HEK293T (cell line): ENCODE data around the gene STK40.
A peak's percentile ranks its signal among the peaks of the same experiment; 100 is the strongest.

Experiments
- CTCF ChIA-PET: fragments of 350-600 bp; formaldehyde crosslinking; extraction: SDS; loops from one replicate; lab custom pipeline; 2021; ENCODE audit warnings: antibody characterized with exemption, inconsistent platforms; lab: Yijun Ruan, JAX
- POLR2A ChIA-PET: fragments of 350-600 bp; formaldehyde crosslinking; extraction: SDS; loops from one replicate; lab custom pipeline; 2020; ENCODE audit warnings: antibody characterized with exemption, inconsistent platforms; lab: Yijun Ruan, JAX
- DNase-seq: peaks from one replicate; pipeline ENCODE4 v3.0.0; 2012; ENCODE audit warnings: mixed read lengths; ENCODE audit errors: extremely low spot score
- ARNT ChIP-seq: fragments of 450-650 bp; IDR thresholded peaks from 2 replicates; pipeline ENCODE4 v1.6.1; 2017; ENCODE audit warnings: mild to moderate bottlenecking
- BHLHE40 ChIP-seq: fragments of 450-650 bp; IDR thresholded peaks from 2 replicates; pipeline ENCODE4 v1.6.1; 2016; ENCODE audit warnings: mild to moderate bottlenecking, moderate library complexity, borderline replicate concordance
- CTBP1 ChIP-seq: fragments of 450-650 bp; IDR thresholded peaks from 2 replicates; pipeline ENCODE4 v1.6.1; 2016; ENCODE audit warnings: borderline replicate concordance
- ELF4 ChIP-seq: fragments of 450-650 bp; IDR thresholded peaks from 2 replicates; pipeline ENCODE4 v1.6.1; 2017; ENCODE audit warnings: antibody characterized with exemption
- FOXA1 ChIP-seq: fragments of 450-650 bp; IDR thresholded peaks from 2 replicates; pipeline ENCODE4 v1.6.1; 2016; ENCODE audit warnings: mild to moderate bottlenecking
- FOXK2 ChIP-seq: fragments of 450-650 bp; IDR thresholded peaks from 2 replicates; pipeline ENCODE4 v1.6.1; 2016; ENCODE audit warnings: mild to moderate bottlenecking
- FOXM1 ChIP-seq: fragments of 450-650 bp; IDR thresholded peaks from 2 replicates; pipeline ENCODE4 v1.6.1; 2017; ENCODE audit warnings: mild to moderate bottlenecking, borderline replicate concordance
- HDGF ChIP-seq: fragments of 450-650 bp; IDR thresholded peaks from 2 replicates; pipeline ENCODE4 v1.6.1; 2017; ENCODE audit warnings: antibody characterized with exemption, borderline replicate concordance
- L3MBTL2 ChIP-seq: fragments of 450-650 bp; conservative IDR thresholded peaks from 2 replicates; pipeline ENCODE4 v1.6.1; 2016; ENCODE audit warnings: mild to moderate bottlenecking
- LEF1 ChIP-seq: fragments of 450-650 bp; IDR thresholded peaks from 2 replicates; pipeline ENCODE4 v1.6.1; 2017; ENCODE audit warnings: mild to moderate bottlenecking, borderline replicate concordance
- NFRKB ChIP-seq: fragments of 450-650 bp; IDR thresholded peaks from 2 replicates; pipeline ENCODE4 v1.6.1; 2016; ENCODE audit warnings: mild to moderate bottlenecking, moderate library complexity
- SP1 ChIP-seq: fragments of 450-650 bp; IDR thresholded peaks from 2 replicates; pipeline ENCODE4 v1.6.1; 2017
- SUZ12 ChIP-seq: fragments of 450-650 bp; IDR thresholded peaks from 2 replicates; pipeline ENCODE4 v1.6.1; 2016; ENCODE audit warnings: mild to moderate bottlenecking
- TARDBP ChIP-seq: fragments of 450-650 bp; IDR thresholded peaks from 2 replicates; pipeline ENCODE4 v1.6.1; 2016
- ZNF384 ChIP-seq: fragments of 450-650 bp; IDR thresholded peaks from 2 replicates; pipeline ENCODE4 v1.6.1; 2016
- TF ChIP-seq, protein P1 (sequence below): fragments of 450-650 bp; IDR thresholded peaks from 2 replicates; pipeline ENCODE4 v1.6.1; 2016

Gene STK40

GRCh38 chr1:36420409-36420808 is 34.7 kb upstream of the STK40 start:
- DNase-seq: no peak
- TF ChIP-seq NFRKB (no peak), ELF4 (no peak), ARNT (no peak), HDGF (no peak), FOXA1 (no peak), TARDBP (no peak), L3MBTL2 (no peak), CTBP1 (no peak), ZNF384 (no peak), SP1 (no peak), SUZ12 (no peak), FOXM1 (no peak), LEF1 (no peak), BHLHE40 (no peak), FOXK2 (no peak)
- TF ChIP-seq, protein P1, sequence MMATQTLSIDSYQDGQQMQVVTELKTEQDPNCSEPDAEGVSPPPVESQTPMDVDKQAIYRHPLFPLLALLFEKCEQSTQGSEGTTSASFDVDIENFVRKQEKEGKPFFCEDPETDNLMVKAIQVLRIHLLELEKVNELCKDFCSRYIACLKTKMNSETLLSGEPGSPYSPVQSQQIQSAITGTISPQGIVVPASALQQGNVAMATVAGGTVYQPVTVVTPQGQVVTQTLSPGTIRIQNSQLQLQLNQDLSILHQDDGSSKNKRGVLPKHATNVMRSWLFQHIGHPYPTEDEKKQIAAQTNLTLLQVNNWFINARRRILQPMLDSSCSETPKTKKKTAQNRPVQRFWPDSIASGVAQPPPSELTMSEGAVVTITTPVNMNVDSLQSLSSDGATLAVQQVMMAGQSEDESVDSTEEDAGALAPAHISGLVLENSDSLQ: no peak
- CTCF ChIA-PET: interaction anchor here (0.6 to 2.3 kb wide), 3 partner anchors 11 to 78 kb away, joined by 3 to 9 read pairs (median 5); no protein-coding TSS in a partner anchor
- POLR2A ChIA-PET: interaction anchor here (1.7 kb wide), 1 partner anchor 23 kb away, joined by 6 read pairs; the partner anchor contains the start of gene LSM10

DNA sequence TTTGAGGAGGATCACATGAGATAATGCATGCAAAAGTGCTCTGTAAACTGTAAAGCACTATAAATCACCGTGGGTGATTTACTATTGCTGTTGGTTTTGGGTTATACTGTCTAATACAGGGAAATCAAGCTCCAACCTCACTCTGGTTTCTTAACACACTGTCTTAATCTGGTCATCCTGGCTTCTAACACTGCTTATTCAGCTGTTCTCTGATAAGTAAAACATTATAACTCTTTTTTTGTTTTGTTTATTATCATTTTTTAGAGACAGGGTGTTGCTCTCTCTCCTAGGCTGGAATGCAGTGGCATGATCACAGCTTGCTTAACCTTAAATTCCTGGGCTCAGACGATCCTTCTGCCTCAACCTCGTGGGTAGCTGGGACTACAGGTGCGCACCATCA is 33.8 kb upstream of the STK40 start:
- CTCF ChIA-PET: interaction anchor here (0.6 to 2.3 kb wide), 2 partner anchors 68 to 77 kb away, joined by 3 to 9 read pairs; no protein-coding TSS in a partner anchor
- TF ChIP-seq TARDBP (no peak), SP1 (no peak), HDGF (no peak), FOXA1 (no peak), ELF4 (no peak), FOXK2 (no peak), ARNT (no peak)
- TF ChIP-seq, protein P1: peak; percentile 29; the same call in 1 of the 2 replicates
- no peak for DNase-seq
- POLR2A ChIA-PET: interaction anchor here (0.6 to 1.7 kb wide), 3 partner anchors 22 to 46 kb away, joined by 3 to 6 read pairs (median 4); partner anchors contain the start of gene LSM10

DNA sequence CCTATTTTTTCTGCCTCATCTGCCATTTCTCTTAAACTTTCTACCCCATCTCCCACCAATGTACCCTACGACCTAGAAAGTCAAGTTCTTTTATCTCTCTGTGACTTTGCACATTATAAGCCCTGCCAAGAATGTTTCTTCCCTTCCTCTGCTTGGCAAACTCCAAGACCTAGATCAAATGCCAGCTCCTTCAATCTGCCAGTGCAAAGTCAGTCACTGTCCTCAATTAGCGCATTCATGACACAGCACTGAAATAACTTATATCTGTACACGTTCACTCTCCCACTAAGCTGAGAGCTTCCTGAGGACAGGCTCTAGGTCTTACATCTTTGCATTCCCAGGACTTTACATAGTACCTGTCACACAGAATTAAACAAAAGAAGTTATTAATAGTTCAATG is 33.4 kb upstream of the STK40 start:
- TF ChIP-seq ZNF384 (no peak), FOXM1 (no peak), SP1 (no peak), ARNT (no peak), HDGF (no peak)
- ChIA-PET CTCF (interaction anchor here (2.3 kb wide), 1 partner anchor 76 kb away, joined by 9 read pairs; no protein-coding TSS in a partner anchor), POLR2A (interaction anchor here (0.6 to 1.7 kb wide), 3 partner anchors 21 to 47 kb away, joined by 3 to 6 read pairs (median 4); partner anchors contain the start of gene LSM10)
- no peak for DNase-seq

DNA sequence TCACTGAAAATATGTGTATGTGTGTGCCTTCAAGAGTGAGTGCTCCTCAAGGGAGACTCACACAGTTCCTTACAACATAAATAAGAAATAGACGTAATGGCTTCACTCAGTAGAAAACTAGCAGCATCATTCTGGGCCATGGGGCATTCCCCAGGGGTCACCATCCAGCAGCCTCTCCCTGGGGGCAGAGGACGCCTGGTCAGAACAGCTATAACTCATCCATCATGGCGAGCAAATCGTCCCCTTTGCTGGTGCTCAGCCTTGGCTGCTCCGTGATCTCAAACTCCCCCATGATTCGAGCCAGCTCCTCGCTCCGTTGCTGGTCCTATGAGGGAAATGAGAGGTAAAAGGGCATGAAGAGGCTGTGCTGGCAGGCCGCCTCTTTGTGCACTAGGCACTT is 32.2 kb upstream of the STK40 start:
- ChIA-PET CTCF (no interaction called here), POLR2A (interaction anchor here (1.7 kb wide), 1 partner anchor 20 kb away, joined by 4 read pairs; the partner anchor contains the start of gene LSM10)
- TF ChIP-seq SUZ12 (no peak), FOXM1 (no peak), NFRKB (no peak), ELF4 (no peak), CTBP1 (no peak), ZNF384 (no peak), FOXA1 (no peak), HDGF (no peak), BHLHE40 (no peak), SP1 (no peak), TARDBP (no peak), L3MBTL2 (no peak)
- no peak for DNase-seq

- ChIA-PET CTCF (no interaction called here), POLR2A (no interaction called here)
- DNase-seq: no peak
- TF ChIP-seq SUZ12 (no peak), ELF4 (no peak), L3MBTL2 (no peak), FOXK2 (no peak), LEF1 (no peak), ZNF384 (no peak), FOXM1 (no peak), TARDBP (no peak), NFRKB (no peak), FOXA1 (no peak), ARNT (no peak), SP1 (no peak), HDGF (no peak), CTBP1 (no peak), BHLHE40 (no peak)
- TF ChIP-seq, protein P1: no peak
Observed at GRCh38 chr1:36415661-36416326, 30.1 kb upstream of the STK40 start.

DNA sequence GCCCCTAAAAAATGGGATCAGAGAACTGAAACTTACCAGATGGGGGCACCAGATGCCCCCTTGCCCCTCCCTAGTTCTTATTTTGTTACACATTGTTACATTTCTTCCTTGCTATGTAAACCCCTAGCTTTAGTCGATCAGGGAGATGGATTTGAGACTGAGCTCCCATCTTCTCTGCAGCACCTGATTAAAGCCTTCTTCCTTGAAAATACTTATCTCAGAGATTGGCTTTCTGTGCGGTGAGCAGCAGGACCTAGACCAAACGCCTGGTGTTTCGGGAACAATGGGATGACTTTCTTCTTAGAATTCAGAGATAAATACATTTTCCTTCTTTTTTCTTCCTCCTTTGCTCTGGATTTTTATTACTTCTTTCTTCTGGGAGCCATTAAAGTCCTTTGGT is 28.7 kb upstream of the STK40 start:
- DNase-seq: no peak
- TF ChIP-seq L3MBTL2 (no peak), FOXA1 (no peak), HDGF (no peak), ELF4 (no peak), LEF1 (no peak), CTBP1 (no peak), BHLHE40 (no peak), FOXK2 (no peak), SUZ12 (no peak), ARNT (no peak), SP1 (no peak), ZNF384 (no peak), FOXM1 (no peak), NFRKB (no peak), TARDBP (no peak)
- TF ChIP-seq, protein P1: no peak
- ChIA-PET POLR2A (no interaction called here), CTCF (interaction anchor here (1.4 kb wide), 1 partner anchor 72 kb away, joined by 3 read pairs; no protein-coding TSS in a partner anchor)
